Caco-2 (cell line): Measurements from ENCODE around the gene CALCA. TPM values are rescaled to one million over a fixed set of nuclear protein-coding genes. Genes with fewer than 3 reads are reported as not detected.

Experiments
- BruUV-seq: library from RNA; stranded (reverse); fragments of 400-500 nt; replicated peaks from 2 replicates; lab custom pipeline; 2021; lab: Mats Ljungman, UMichigan
- CTCF ChIA-PET: fragments of 300-600 bp; sonication (Branson Sonifier 250); formaldehyde crosslinking; loops from one replicate; lab custom pipeline; 2022; ENCODE audit warnings: antibody characterized with exemption; lab: Charles Lee
- POLR2A ChIA-PET: fragments of 300-600 bp; sonication (Branson Sonifier 250); formaldehyde crosslinking; loops from one replicate; lab custom pipeline; 2022; ENCODE audit warnings: antibody characterized with exemption; lab: Charles Lee
- DNase-seq, 2 experiments: peaks; one replicate each; pipeline versions ENCODE4 v3.0.0 to v3.0.0-alpha.2; 2020 to 2022
- H3K27me3 ChIP-seq: replicated peaks from 2 replicates; pipeline ENCODE4 v1.6.0; 2011; ENCODE audit warnings: low read length; ENCODE audit not compliant: control insufficient read depth, insufficient read depth
- H3K36me3 ChIP-seq: 2 replicates; pipeline ENCODE4 v1.5.1; 2011; ENCODE audit warnings: low read length; ENCODE audit not compliant: control insufficient read depth, insufficient read depth
- H3K4me1 ChIP-seq: fragments of 250-450 bp; sonication (Bioruptor Pico); 2 replicates; pipeline ENCODE4 v1.5.1; 2020; ENCODE audit warnings: mild to moderate bottlenecking
- H3K4me3 ChIP-seq: 2 replicates; pipeline ENCODE4 v1.5.1; 2011; ENCODE audit warnings: low read depth, mild to moderate bottlenecking, control low read depth, low read length
- H3K9me3 ChIP-seq: fragments of 250-450 bp; sonication (Bioruptor Pico); 2 replicates; pipeline ENCODE4 v1.5.1; 2020; ENCODE audit warnings: mild to moderate bottlenecking, moderate library complexity
- H3K27ac Mint-ChIP-seq: one replicate; pipeline ENCODE4 v1.8.0; 2022; ENCODE audit warnings: mixed read lengths; ENCODE audit not compliant: unreplicated experiment
- H3K27me3 Mint-ChIP-seq: one replicate; pipeline ENCODE4 v1.8.0; 2022; ENCODE audit warnings: mixed read lengths; ENCODE audit not compliant: insufficient read depth, unreplicated experiment
- H3K36me3 Mint-ChIP-seq: one replicate; pipeline ENCODE4 v1.8.0; 2022; ENCODE audit warnings: mild to moderate bottlenecking, mixed read lengths; ENCODE audit not compliant: insufficient read depth, unreplicated experiment
- H3K4me1 Mint-ChIP-seq: one replicate; pipeline ENCODE4 v1.8.0; 2022; ENCODE audit warnings: low read depth, mixed read lengths; ENCODE audit not compliant: unreplicated experiment
- H3K4me3 Mint-ChIP-seq: one replicate; pipeline ENCODE4 v1.8.0; 2022; ENCODE audit warnings: mild to moderate bottlenecking, moderate library complexity, mixed read lengths; ENCODE audit not compliant: unreplicated experiment
- H3K9me3 Mint-ChIP-seq: one replicate; pipeline ENCODE4 v1.8.0; 2022; ENCODE audit warnings: mixed read lengths; ENCODE audit not compliant: unreplicated experiment
- CTCF ChIP-seq, 2 experiments: fragments of 200-600 bp in 1 of 2; IDR thresholded peaks; 1 replicate in 1 of 2; 2 replicates in 1 of 2; pipeline versions ENCODE4 v1.5.1 to v1.8.0; 2011 to 2022; ENCODE audit warnings: antibody characterized with exemption in 1 of 2, control low read depth in 1 of 2, inconsistent platforms in 1 of 2, low read depth in 1 of 2, low read length in 1 of 2, mild to moderate bottlenecking in 1 of 2, moderate library complexity in 1 of 2; ENCODE audit not compliant: insufficient read depth in 1 of 2, severe bottlenecking in 1 of 2, unreplicated experiment in 1 of 2
- intact Hi-C: fragments of 100-400 bp; cut with micrococcal nuclease; formaldehyde crosslinking; loops from one replicate; pipeline ENCODE4 v1.10.0; 2022; ENCODE audit not compliant: unreplicated experiment
- total RNA-seq: library from RNA; stranded (reverse); gene quantifications from 2 replicates; pipeline ENCODE4 v1.2.3, GENCODE V29; 2022

Gene CALCA
- total RNA-seq, 1 experiment from 2014 or later = not detected

GRCh38 chr11:14934641-14935351, 37.4 kb downstream of the CALCA start:
- Mint-ChIP-seq H3K27ac (no peak overlapping the region), H3K27me3 (peaks cover 8% of the 10 kb centered on the region), H3K36me3 (no peaks in the 10 kb centered on the region), H3K9me3 (peaks cover 22% of the 10 kb centered on the region), H3K4me3 (no peak overlapping the region), H3K4me1 (no peaks in the 10 kb centered on the region)
- POLR2A ChIA-PET = no interaction called here
- no peak for TF ChIP-seq CTCF (IDR thresholded peaks at IDR 0.05; ENCODE audit: insufficient read depth in 1 of 2, low read depth in 1 of 2, low read length in 1 of 2, severe bottlenecking in 1 of 2, unreplicated experiment in 1 of 2)
- no peak overlapping the region for H3K4me3 ChIP-seq
- BruUV-seq = no TSS peak
- DNase-seq = no peak
- peaks cover 7% of the 10 kb centered on the region; the same call in 1 of the 2 replicates for H3K9me3 ChIP-seq
- CTCF ChIA-PET = interaction anchor here (0.6 kb wide), 1 partner anchor 35 kb away, joined by 3 read pairs; no protein-coding TSS in a partner anchor
- H3K27me3 ChIP-seq = no peaks in the 10 kb centered on the region
- no peaks in the 10 kb centered on the region for H3K4me1 ChIP-seq
- H3K36me3 ChIP-seq = no peaks in the 10 kb centered on the region
- intact Hi-C loops = no loop called here

- Mint-ChIP-seq H3K36me3 (no peaks in the 10 kb centered on the region), H3K9me3 (peaks cover under 1% of the 10 kb centered on the region), H3K4me1 (no peaks in the 10 kb centered on the region), H3K4me3 (no peak overlapping the region), H3K27me3 (peaks cover 8% of the 10 kb centered on the region), H3K27ac (no peak overlapping the region)
- POLR2A ChIA-PET = no interaction called here
- no peak for TF ChIP-seq CTCF (IDR thresholded peaks at IDR 0.05; ENCODE audit: insufficient read depth in 1 of 2, low read depth in 1 of 2, low read length in 1 of 2, severe bottlenecking in 1 of 2, unreplicated experiment in 1 of 2)
- Histone ChIP-seq H3K9me3 (no peaks in the 10 kb centered on the region), H3K36me3 (no peaks in the 10 kb centered on the region), H3K27me3 (no peaks in the 10 kb centered on the region), H3K4me1 (no peaks in the 10 kb centered on the region), H3K4me3 (no peak overlapping the region)
- no TSS peak for BruUV-seq
- CTCF ChIA-PET = interaction anchor here (0.7 kb wide), 1 partner anchor 24 kb away, joined by 3 read pairs; no protein-coding TSS in a partner anchor
- intact Hi-C loops = no loop called here
- no peak for DNase-seq
These were observed 39.7 kb downstream of the CALCA start for GRCh38 chr11:14932447-14932846.

GRCh38 chr11:14930369-14930768, 41.8 kb downstream of the CALCA start:
- POLR2A ChIA-PET = no interaction called here
- H3K27me3 Mint-ChIP-seq = peaks cover 12% of the 10 kb centered on the region
- intact Hi-C loops = no loop called here

More at GRCh38 chr11:14930369-14930768, 41.8 kb downstream of the CALCA start:
- CTCF ChIA-PET = no interaction called here
- no peak for DNase-seq
- TF ChIP-seq CTCF (IDR thresholded peaks at IDR 0.05; ENCODE audit: insufficient read depth in 1 of 2, low read depth in 1 of 2, low read length in 1 of 2, severe bottlenecking in 1 of 2, unreplicated experiment in 1 of 2) = no peak
- no peak overlapping the region for H3K27ac Mint-ChIP-seq
- Histone ChIP-seq H3K36me3 (no peaks in the 10 kb centered on the region), H3K9me3 (no peaks in the 10 kb centered on the region), H3K27me3 (no peaks in the 10 kb centered on the region), H3K4me3 (no peak overlapping the region), H3K4me1 (no peaks in the 10 kb centered on the region)
- no peaks in the 10 kb centered on the region for H3K9me3 Mint-ChIP-seq
- H3K4me3 Mint-ChIP-seq = no peak overlapping the region
- no TSS peak for BruUV-seq
- no peaks in the 10 kb centered on the region for H3K36me3 Mint-ChIP-seq
- H3K4me1 Mint-ChIP-seq = no peaks in the 10 kb centered on the region
